GM23248 (cell line): ENCODE measurements around the gene KRT27.

ENCODE experiments used
- EZH2 ChIP-seq: fragments of 200-600 bp; sonication (generic); IDR thresholded peaks from 2 replicates; pipeline ENCODE4 v1.6.1; 2018; ENCODE audit warnings: antibody characterized with exemption, mild to moderate bottlenecking; ENCODE audit not compliant: insufficient read depth, poor library complexity, severe bottlenecking
- EZH2phosphoT487 ChIP-seq: fragments of 200-600 bp; sonication (generic); IDR thresholded peaks from 2 replicates; pipeline ENCODE4 v1.6.1; 2018; ENCODE audit warnings: antibody characterized with exemption, moderate library complexity, mild to moderate bottlenecking, low read depth; ENCODE audit not compliant: insufficient read depth

DNA sequence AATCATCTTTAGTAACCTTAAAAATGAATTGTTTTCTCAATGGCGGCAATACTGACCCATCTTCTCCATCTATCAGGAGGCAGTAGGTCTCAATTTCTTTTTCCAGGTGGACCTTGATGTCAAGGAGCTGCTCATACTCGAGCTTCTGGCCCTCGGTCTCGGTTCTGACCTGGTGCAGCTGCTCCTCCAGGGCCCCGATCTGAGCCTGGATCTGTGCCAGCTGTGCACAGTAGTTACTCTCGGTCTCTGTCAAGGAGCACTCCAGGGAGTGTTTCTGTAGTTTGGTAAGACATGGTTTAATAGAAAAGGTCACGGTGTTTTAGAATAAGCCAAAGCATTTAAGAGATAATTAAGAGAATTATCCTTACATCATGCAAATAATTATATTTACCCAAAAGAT is 4.9 kb downstream of the KRT27 start:
- TF ChIP-seq EZH2: no peak
- TF ChIP-seq EZH2phosphoT487: no peak
